Measurements from ENCODE around the gene PPP2R5C.

The PPP2R5C gene

GRCh38 chr14:101757839-101758211 is 3.7 kb upstream of the PPP2R5C start:
- no peak overlapping the region for H3K27ac ChIP-seq (ENCODE audit: low read length)
- no peak overlapping the region for H3K4me2 ChIP-seq (ENCODE audit: insufficient read depth, low read length)
- H3K9me3 ChIP-seq (ENCODE audit: insufficient read depth, low read length, severe bottlenecking): no peaks in the 10 kb centered on the region
- H3K36me3 ChIP-seq (ENCODE audit: insufficient read depth, low read length): no peaks in the 10 kb centered on the region
- no peak overlapping the region for H2AFZ ChIP-seq (ENCODE audit: low read depth, low read length)
- peaks cover 3% of the 10 kb centered on the region for H3K27me3 ChIP-seq (ENCODE audit: insufficient read depth, low read length, poor library complexity)
- TF ChIP-seq CTCF (IDR thresholded peaks at IDR 0.05; ENCODE audit: borderline replicate concordance, extremely low read depth, low read length, poor library complexity, severe bottlenecking) (no peak), EZH2 (IDR thresholded peaks at IDR 0.05; ENCODE audit: borderline replicate concordance, low read depth, low read length, severe bottlenecking) (no peak)
- peaks cover 11% of the 10 kb centered on the region for H3K4me1 ChIP-seq (ENCODE audit: insufficient read depth, low read length)
- no peak overlapping the region for H3K4me3 ChIP-seq (ENCODE audit: low read depth in 1 of 2, low read length in 2 of 2)
- ATAC-seq (ENCODE audit: insufficient read depth, low read depth) (no peak), DNase-seq (no peak)
- no peaks in the 10 kb centered on the region for H4K20me1 ChIP-seq (ENCODE audit: insufficient read depth, low read length)
- no peak overlapping the region for H3K9ac ChIP-seq (ENCODE audit: low read depth, low read length)
- H3K79me2 ChIP-seq (ENCODE audit: insufficient read depth, low read length): no peaks in the 10 kb centered on the region; the same call in 1 of the 2 replicates

- Histone ChIP-seq H3K4me3 (ENCODE audit: low read depth in 1 of 2, low read length in 2 of 2) (no peak overlapping the region), H3K79me2 (ENCODE audit: insufficient read depth, low read length) (no peaks in the 10 kb centered on the region; the same call in 1 of the 2 replicates), H3K4me2 (ENCODE audit: insufficient read depth, low read length) (no peak overlapping the region), H3K9ac (ENCODE audit: low read depth, low read length) (no peak overlapping the region), H3K27ac (ENCODE audit: low read length) (no peak overlapping the region), H4K20me1 (ENCODE audit: insufficient read depth, low read length) (no peaks in the 10 kb centered on the region), H3K27me3 (ENCODE audit: insufficient read depth, low read length, poor library complexity) (peaks cover 3% of the 10 kb centered on the region), H2AFZ (ENCODE audit: low read depth, low read length) (no peak overlapping the region), H3K4me1 (ENCODE audit: insufficient read depth, low read length) (peaks cover 22% of the 10 kb centered on the region), H3K36me3 (ENCODE audit: insufficient read depth, low read length) (peaks cover 6% of the 10 kb centered on the region; the same call in 1 of the 2 replicates), H3K9me3 (ENCODE audit: insufficient read depth, low read length, severe bottlenecking) (no peaks in the 10 kb centered on the region)
- ATAC-seq (ENCODE audit: insufficient read depth, low read depth) (no peak), DNase-seq (no peak)
- TF ChIP-seq EZH2 (IDR thresholded peaks at IDR 0.05; ENCODE audit: borderline replicate concordance, low read depth, low read length, severe bottlenecking) (no peak), CTCF (IDR thresholded peaks at IDR 0.05; ENCODE audit: borderline replicate concordance, extremely low read depth, low read length, poor library complexity, severe bottlenecking) (no peak)
Observed at GRCh38 chr14:101758913-101759593, 2.5 kb upstream of the PPP2R5C start.

- Histone ChIP-seq H3K9me3 (ENCODE audit: insufficient read depth, low read length, severe bottlenecking) (no peaks in the 10 kb centered on the region), H3K36me3 (ENCODE audit: insufficient read depth, low read length) (peaks cover 15% of the 10 kb centered on the region), H3K9ac (ENCODE audit: low read depth, low read length) (no peak overlapping the region; the same call in 1 of the 2 replicates), H3K4me1 (ENCODE audit: insufficient read depth, low read length) (peaks cover 25% of the 10 kb centered on the region), H3K4me2 (ENCODE audit: insufficient read depth, low read length) (peak overlapping the region; percentile 74), H3K79me2 (ENCODE audit: insufficient read depth, low read length) (no peaks in the 10 kb centered on the region; the same call in 1 of the 2 replicates), H3K4me3 (ENCODE audit: low read depth in 1 of 2, low read length in 2 of 2) (peak overlapping the region in 1 of 2 experiments; percentile 27; a peak in 1 of 4 replicates), H3K27ac (ENCODE audit: low read length) (no peak overlapping the region), H2AFZ (ENCODE audit: low read depth, low read length) (no peak overlapping the region), H3K27me3 (ENCODE audit: insufficient read depth, low read length, poor library complexity) (peaks cover 3% of the 10 kb centered on the region), H4K20me1 (ENCODE audit: insufficient read depth, low read length) (no peaks in the 10 kb centered on the region)
- ATAC-seq (ENCODE audit: insufficient read depth, low read depth): peak; percentile 67
- TF ChIP-seq CTCF (IDR thresholded peaks at IDR 0.05; ENCODE audit: borderline replicate concordance, extremely low read depth, low read length, poor library complexity, severe bottlenecking) (no peak), EZH2 (IDR thresholded peaks at IDR 0.05; ENCODE audit: borderline replicate concordance, low read depth, low read length, severe bottlenecking) (no peak)
- peak; percentile 98 for DNase-seq
Observed at GRCh38 chr14:101760138-101761011, 1.1 kb upstream of the PPP2R5C start.

Measured in DND-41 (cell line).